ENCODE measurements around the gene STX16. TPM values are rescaled to one million over a fixed set of nuclear protein-coding genes. Genes with fewer than 3 reads are reported as not detected.

STX16 gene
- total RNA-seq, 1 experiment from 2014 or later, result 41.9 TPM

DNA sequence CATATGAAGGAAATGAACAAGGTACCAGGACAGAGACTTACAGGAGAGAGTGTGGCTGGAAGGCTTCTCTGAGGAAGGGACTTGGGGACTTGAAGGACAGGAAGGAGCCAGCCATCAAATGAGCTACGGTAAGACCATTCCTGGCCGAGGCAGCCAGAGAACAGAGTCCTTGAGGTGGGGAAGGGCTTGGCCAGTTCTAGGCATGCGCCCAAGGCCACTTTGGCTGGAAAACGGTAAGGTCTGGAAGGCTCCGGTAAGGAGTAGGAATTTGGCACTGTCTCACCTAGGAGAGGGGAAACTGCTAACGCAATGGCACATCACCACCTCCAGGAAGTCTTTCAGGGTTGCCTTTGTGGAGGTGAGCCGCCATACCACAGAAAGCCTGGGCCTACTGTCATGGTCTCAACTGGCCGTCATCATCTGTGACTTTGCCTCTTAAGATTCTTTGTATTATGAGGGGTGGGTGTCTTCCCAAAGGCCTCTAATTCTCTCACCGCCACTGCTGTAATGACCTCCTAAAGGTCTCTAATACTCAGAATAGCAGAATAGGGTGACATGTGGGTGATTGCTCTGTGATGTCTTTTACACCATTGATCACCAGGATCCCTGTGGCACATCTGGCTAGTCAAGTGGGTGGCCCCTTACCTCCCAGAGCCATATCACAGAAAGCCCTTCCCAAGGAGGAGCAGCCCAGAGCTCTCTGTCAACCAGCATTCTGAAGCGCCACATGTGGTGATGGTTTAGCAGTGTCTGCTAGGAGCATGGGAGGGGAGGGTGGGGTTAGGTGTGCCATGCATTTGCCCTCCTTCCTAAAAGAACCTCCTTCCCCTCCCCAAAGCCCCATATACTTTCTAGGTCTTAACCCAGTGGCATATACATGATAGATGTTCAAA is 17.7 kb upstream of the STX16 start:
- no peak overlapping the region for H3K27ac ChIP-seq (ENCODE audit: low read length)
- ChIA-PET CTCF (no interaction called here), POLR2A (no interaction called here)
- intact Hi-C loops (cut with micrococcal nuclease; ENCODE audit: unreplicated experiment) (no loop called here), in situ Hi-C loops (cut with HindIII; ENCODE audit: low pct_unique_long_range_greater_than_20kb, low sequenced_read_pairs) (no loop called here)
- H3K9me3 ChIP-seq (ENCODE audit: control insufficient read depth, insufficient read depth, low read depth, low read length), result no peaks in the 10 kb centered on the region
- H3K36me3 ChIP-seq (ENCODE audit: control insufficient read depth, insufficient read depth, low read length), result no peaks in the 10 kb centered on the region
- no peak overlapping the region for H3K4me3 ChIP-seq (ENCODE audit: low read depth in 2 of 2, low read length in 2 of 2)
- DNase-seq (ENCODE audit: low read depth, low spot score), result no peak
- H3K4me1 ChIP-seq (ENCODE audit: control insufficient read depth, insufficient read depth, low read length), result peaks cover 4% of the 10 kb centered on the region; the same call in 1 of the 2 replicates
- TF ChIP-seq, protein P1, sequence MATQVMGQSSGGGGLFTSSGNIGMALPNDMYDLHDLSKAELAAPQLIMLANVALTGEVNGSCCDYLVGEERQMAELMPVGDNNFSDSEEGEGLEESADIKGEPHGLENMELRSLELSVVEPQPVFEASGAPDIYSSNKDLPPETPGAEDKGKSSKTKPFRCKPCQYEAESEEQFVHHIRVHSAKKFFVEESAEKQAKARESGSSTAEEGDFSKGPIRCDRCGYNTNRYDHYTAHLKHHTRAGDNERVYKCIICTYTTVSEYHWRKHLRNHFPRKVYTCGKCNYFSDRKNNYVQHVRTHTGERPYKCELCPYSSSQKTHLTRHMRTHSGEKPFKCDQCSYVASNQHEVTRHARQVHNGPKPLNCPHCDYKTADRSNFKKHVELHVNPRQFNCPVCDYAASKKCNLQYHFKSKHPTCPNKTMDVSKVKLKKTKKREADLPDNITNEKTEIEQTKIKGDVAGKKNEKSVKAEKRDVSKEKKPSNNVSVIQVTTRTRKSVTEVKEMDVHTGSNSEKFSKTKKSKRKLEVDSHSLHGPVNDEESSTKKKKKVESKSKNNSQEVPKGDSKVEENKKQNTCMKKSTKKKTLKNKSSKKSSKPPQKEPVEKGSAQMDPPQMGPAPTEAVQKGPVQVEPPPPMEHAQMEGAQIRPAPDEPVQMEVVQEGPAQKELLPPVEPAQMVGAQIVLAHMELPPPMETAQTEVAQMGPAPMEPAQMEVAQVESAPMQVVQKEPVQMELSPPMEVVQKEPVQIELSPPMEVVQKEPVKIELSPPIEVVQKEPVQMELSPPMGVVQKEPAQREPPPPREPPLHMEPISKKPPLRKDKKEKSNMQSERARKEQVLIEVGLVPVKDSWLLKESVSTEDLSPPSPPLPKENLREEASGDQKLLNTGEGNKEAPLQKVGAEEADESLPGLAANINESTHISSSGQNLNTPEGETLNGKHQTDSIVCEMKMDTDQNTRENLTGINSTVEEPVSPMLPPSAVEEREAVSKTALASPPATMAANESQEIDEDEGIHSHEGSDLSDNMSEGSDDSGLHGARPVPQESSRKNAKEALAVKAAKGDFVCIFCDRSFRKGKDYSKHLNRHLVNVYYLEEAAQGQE (IDR thresholded peaks at IDR 0.05; ENCODE audit: insufficient read depth in 1 of 2, low read depth in 2 of 2, low read length in 1 of 2), result no peak
- no peak for TF ChIP-seq TCF7L2 (IDR thresholded peaks at IDR 0.05; ENCODE audit: low read depth, low read length)
- TF ChIP-seq, protein P2, sequence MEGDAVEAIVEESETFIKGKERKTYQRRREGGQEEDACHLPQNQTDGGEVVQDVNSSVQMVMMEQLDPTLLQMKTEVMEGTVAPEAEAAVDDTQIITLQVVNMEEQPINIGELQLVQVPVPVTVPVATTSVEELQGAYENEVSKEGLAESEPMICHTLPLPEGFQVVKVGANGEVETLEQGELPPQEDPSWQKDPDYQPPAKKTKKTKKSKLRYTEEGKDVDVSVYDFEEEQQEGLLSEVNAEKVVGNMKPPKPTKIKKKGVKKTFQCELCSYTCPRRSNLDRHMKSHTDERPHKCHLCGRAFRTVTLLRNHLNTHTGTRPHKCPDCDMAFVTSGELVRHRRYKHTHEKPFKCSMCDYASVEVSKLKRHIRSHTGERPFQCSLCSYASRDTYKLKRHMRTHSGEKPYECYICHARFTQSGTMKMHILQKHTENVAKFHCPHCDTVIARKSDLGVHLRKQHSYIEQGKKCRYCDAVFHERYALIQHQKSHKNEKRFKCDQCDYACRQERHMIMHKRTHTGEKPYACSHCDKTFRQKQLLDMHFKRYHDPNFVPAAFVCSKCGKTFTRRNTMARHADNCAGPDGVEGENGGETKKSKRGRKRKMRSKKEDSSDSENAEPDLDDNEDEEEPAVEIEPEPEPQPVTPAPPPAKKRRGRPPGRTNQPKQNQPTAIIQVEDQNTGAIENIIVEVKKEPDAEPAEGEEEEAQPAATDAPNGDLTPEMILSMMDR (IDR thresholded peaks at IDR 0.05), result no peak
- no peak for TF ChIP-seq SIN3A (IDR thresholded peaks at IDR 0.05; ENCODE audit: borderline replicate concordance, insufficient read depth, low read depth, low read length)
- TF ChIP-seq POLR2AphosphoS5 (IDR thresholded peaks at IDR 0.05; ENCODE audit: low read depth, low read length), result no peak
- no peak for ATAC-seq
- no peaks in the 10 kb centered on the region for H3K27me3 ChIP-seq (ENCODE audit: control insufficient read depth, insufficient read depth, low read length)
- BruUV-seq (replicated peaks), result no TSS peak

DNA sequence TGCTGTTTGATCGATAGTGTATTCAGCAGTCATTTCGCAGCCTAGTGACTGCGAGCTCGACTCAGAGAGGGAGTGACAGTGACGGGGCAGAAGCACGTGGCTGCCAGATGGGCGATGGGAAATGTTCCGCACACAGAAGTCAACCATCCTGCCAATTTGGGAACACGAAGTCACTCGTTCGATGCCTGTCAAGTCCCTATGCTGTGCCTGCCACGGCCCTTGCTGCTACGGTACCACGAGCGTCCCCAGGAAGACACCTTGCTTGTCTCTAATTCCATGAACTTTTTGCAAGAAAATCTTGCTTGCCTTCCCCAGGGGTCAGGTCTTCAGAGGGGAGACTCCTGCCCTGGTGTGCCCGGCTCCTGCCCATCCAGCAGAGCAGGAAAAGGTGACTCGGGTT is 17.0 kb upstream of the STX16 start:
- H3K27ac ChIP-seq (ENCODE audit: low read length), result no peak overlapping the region
- ATAC-seq, result no peak
- CTCF ChIA-PET, result no interaction called here
- BruUV-seq (replicated peaks), result no TSS peak
- no peak overlapping the region for H3K4me3 ChIP-seq (ENCODE audit: low read depth in 2 of 2, low read length in 2 of 2)
- peaks cover 4% of the 10 kb centered on the region; the same call in 1 of the 2 replicates for H3K4me1 ChIP-seq (ENCODE audit: control insufficient read depth, insufficient read depth, low read length)
- intact Hi-C loops (cut with micrococcal nuclease; ENCODE audit: unreplicated experiment), result no loop called here
- TF ChIP-seq SIN3A (IDR thresholded peaks at IDR 0.05; ENCODE audit: borderline replicate concordance, insufficient read depth, low read depth, low read length), result no peak
- no peak for TF ChIP-seq POLR2AphosphoS5 (IDR thresholded peaks at IDR 0.05; ENCODE audit: low read depth, low read length)
- TF ChIP-seq, protein P1 (IDR thresholded peaks at IDR 0.05; ENCODE audit: insufficient read depth in 1 of 2, low read depth in 2 of 2, low read length in 1 of 2), result no peak
- TF ChIP-seq, protein P2 (IDR thresholded peaks at IDR 0.05), result no peak
- TF ChIP-seq TCF7L2 (IDR thresholded peaks at IDR 0.05; ENCODE audit: low read depth, low read length), result no peak
- no peaks in the 10 kb centered on the region for H3K27me3 ChIP-seq (ENCODE audit: control insufficient read depth, insufficient read depth, low read length)
- H3K36me3 ChIP-seq (ENCODE audit: control insufficient read depth, insufficient read depth, low read length), result no peaks in the 10 kb centered on the region
- no peaks in the 10 kb centered on the region for H3K9me3 ChIP-seq (ENCODE audit: control insufficient read depth, insufficient read depth, low read depth, low read length)
- in situ Hi-C loops (cut with HindIII; ENCODE audit: low pct_unique_long_range_greater_than_20kb, low sequenced_read_pairs), result no loop called here
- POLR2A ChIA-PET, result no interaction called here
- DNase-seq (ENCODE audit: low read depth, low spot score), result no peak
